K562 (cell line): ENCODE data around the gene PFKFB2. TPM values are rescaled to one million over a fixed set of nuclear protein-coding genes. Genes with fewer than 3 reads are reported as not detected.

Source experiments
- CBX2 ChIP-seq: fragments of 200-600 bp; sonication (generic); IDR thresholded peaks from one replicate; pipeline ENCODE4 v1.6.1; 2012; ENCODE audit warnings: mild to moderate bottlenecking, low read length, inconsistent platforms; ENCODE audit not compliant: insufficient read depth, poor library complexity, severe bottlenecking
- CBX3 ChIP-seq, 2 experiments: IDR thresholded peaks; 1 replicate in 1 of 2; 2 replicates in 1 of 2; pipeline ENCODE4 v1.6.1; 2012; ENCODE audit warnings: inconsistent platforms in 2 of 2, low read length in 2 of 2, borderline replicate concordance in 1 of 2, control low read depth in 1 of 2
- CTBP1 ChIP-seq: fragments of 450-650 bp; IDR thresholded peaks from 2 replicates; pipeline ENCODE4 v1.6.1; 2016; ENCODE audit warnings: borderline replicate concordance
- FOXK2 ChIP-seq, 2 experiments: fragments of 450-650 bp; IDR thresholded peaks in 1 of 2; conservative IDR thresholded peaks in 1 of 2; 2 replicates each; pipeline ENCODE4 v1.6.1; 2016; ENCODE audit warnings: low read depth in 2 of 2, mild to moderate bottlenecking in 1 of 2
- MAFG ChIP-seq: fragments of 450-650 bp; conservative IDR thresholded peaks from 2 replicates; pipeline ENCODE4 v1.6.1; 2016; ENCODE audit warnings: missing genetic modification characterization, missing compliant biosample characterization
- PBX2 ChIP-seq, 2 experiments: IDR thresholded peaks in 1 of 2; conservative IDR thresholded peaks in 1 of 2; 2 replicates each; pipeline ENCODE4 v1.6.1; 2016; ENCODE audit warnings: low read depth in 2 of 2, mild to moderate bottlenecking in 1 of 2, missing compliant biosample characterization in 1 of 2, missing genetic modification characterization in 1 of 2, moderate library complexity in 1 of 2
- RAD21 ChIP-seq, 2 experiments: fragments of 250-450 bp in 1 of 2; fragments of 450-650 bp in 1 of 2; sonication (Bioruptor Pico) in 1 of 2; formaldehyde crosslinking in 1 of 2; IDR thresholded peaks in 1 of 2; conservative IDR thresholded peaks in 1 of 2; 2 replicates each; pipeline versions ENCODE4 v1.4.0 to v1.8.0; 2020 to 2022; ENCODE audit warnings: mild to moderate bottlenecking in 2 of 2, moderate library complexity in 1 of 2
- RBM25 ChIP-seq: fragments of 200-400 bp; formaldehyde crosslinking; IDR thresholded peaks from 2 replicates; pipeline ENCODE4 v1.6.1; 2018; ENCODE audit warnings: low read length, low read depth, moderate library complexity; ENCODE audit not compliant: severe bottlenecking
- VEZF1 ChIP-seq: fragments of 200-800 bp; sonication (Bioruptor generic); IDR thresholded peaks from 2 replicates; pipeline ENCODE4 v1.6.1; 2017; ENCODE audit warnings: missing genetic modification characterization, missing compliant biosample characterization
- ZBTB43 ChIP-seq: sonication (generic); formaldehyde crosslinking; IDR thresholded peaks from 2 replicates; pipeline ENCODE4 v1.8.0; 2023; ENCODE audit warnings: mild to moderate bottlenecking, missing genetic modification reagents
- ZFP91 ChIP-seq: sonication (generic); formaldehyde crosslinking; IDR thresholded peaks from 2 replicates; pipeline ENCODE4 v1.8.0; 2022; ENCODE audit warnings: mild to moderate bottlenecking, missing genetic modification reagents
- ZNF592 ChIP-seq: fragments of 450-650 bp; IDR thresholded peaks from 2 replicates; pipeline ENCODE4 v1.6.1; 2017; ENCODE audit warnings: antibody characterized with exemption, mild to moderate bottlenecking
- polyA plus RNA-seq, 8 experiments: library from polyadenylated mRNA; depleted of rRNA in 4 of 8; stranded (reverse) in 5 of 8; unstranded in 3 of 8; fragments of >200 nt; fragmentation: Nextera tagmentation in 2 of 8; fragmentation: Illumina TruSeq in 1 of 8; extraction: Ambion mirVana in 2 of 8; extraction: Trizol in 1 of 8; gene quantifications; 2 replicates each; pipeline versions ENCODE4 v1.2.1 to v1.2.3, GENCODE V29; 2011 to 2014; ENCODE audit warnings: inconsistent platforms in 1 of 8, missing spikeins in 1 of 8
- total RNA-seq, 7 experiments: library from RNA; depleted of rRNA in 6 of 7; stranded (reverse); fragments of >200 nt in 6 of 7; fragmentation: Illumina TruSeq in 2 of 7; extraction: Trizol in 2 of 7; gene quantifications; 2 replicates each; pipeline versions ENCODE4 v1.2.1 to v1.2.3, GENCODE V29; 2011 to 2021; ENCODE audit warnings: low replicate concordance in 1 of 7

Gene PFKFB2
- total and polyA plus RNA-seq, 9 of the 15 experiments (the other 6 are each of a cell fraction or from before 2014, with no cell fraction given) = 6.9 to 26.0 (median 16.4) TPM

- TF ChIP-seq PBX2 (CRISPR knock-in tag; IDR thresholded peaks at IDR 0.05; ENCODE audit: low read depth) = no peak
- TF ChIP-seq PBX2 (tag; conservative IDR thresholded peaks at IDR 0.05; ENCODE audit: low read depth) = no peak
- TF ChIP-seq RAD21 (CRISPR knock-in tag; conservative IDR thresholded peaks at IDR 0.05 in 1 of 2, IDR thresholded peaks at IDR 0.05 in 1 of 2) = peak; percentile 97 to 98
- peak; percentile 51; the same call in 1 of the 2 replicates for TF ChIP-seq ZNF592
- TF ChIP-seq VEZF1 = peak; percentile 35; the same call in 1 of the 2 replicates
- peak in 1 of 2 experiments; percentile 48; a peak in 1 of 4 replicates for TF ChIP-seq FOXK2 (conservative IDR thresholded peaks at IDR 0.05 in 1 of 2, IDR thresholded peaks at IDR 0.05 in 1 of 2; ENCODE audit: low read depth in 2 of 2)
- no peak for TF ChIP-seq ZBTB43 (CRISPR knock-in tag)
- TF ChIP-seq CBX2 = no peak
- TF ChIP-seq CTBP1 = peak; percentile 24; the same call in 1 of the 2 replicates
- no peak for TF ChIP-seq MAFG (tag)
- 0 out of 3 replicates have a peak, but pooled peaks of 1 of the 2 experiments have one; percentile 30 for TF ChIP-seq CBX3 (IDR thresholded peaks at IDR 0.05; ENCODE audit: borderline replicate concordance in 1 of 2, low read length in 2 of 2)
- peak; percentile 4 for TF ChIP-seq RBM25
- no peak for TF ChIP-seq ZFP91 (CRISPR knock-in tag)
Observed at GRCh38 chr1:207077470-207078377, 24.6 kb downstream of the PFKFB2 start (continued).
